Activated T-cell treated with anti-CD3 and anti-CD28 coated beads, Interleukin-2, amount 50 U/mL, for 72 hours (primary cell): ENCODE measurements around the gene TP53TG5. TPM values are rescaled to one million over a fixed set of nuclear protein-coding genes. Genes with fewer than 3 reads are reported as not detected.

Source experiments
- ATAC-seq, 2 donors: fragments of 150-1000 bp; cut with Tn5 transposase; replicated peaks in 1 of 2; 2 replicates each; pipeline ENCODE4 v1.10.0; 2021; ENCODE audit warnings: moderate library complexity in 2 of 2, mild to moderate bottlenecking in 1 of 2
- DNase-seq, 2 donors: peaks; one replicate each; pipeline ENCODE4 v3.0.0; 2021 to 2022; ENCODE audit warnings: mixed read lengths in 1 of 2
- H3K27ac Mint-ChIP-seq: one replicate; pipeline ENCODE4 v1.8.0; 2022; ENCODE audit warnings: mild to moderate bottlenecking, moderate library complexity, mixed read lengths
- H3K27me3 Mint-ChIP-seq: one replicate; pipeline ENCODE4 v1.8.0; 2022; ENCODE audit warnings: low read depth, mixed read lengths
- H3K36me3 Mint-ChIP-seq, 2 donors: one replicate each; pipeline ENCODE4 v1.8.0; 2022; ENCODE audit warnings: mixed read lengths in 2 of 2, mild to moderate bottlenecking in 1 of 2; ENCODE audit not compliant: insufficient read depth in 2 of 2
- H3K4me1 Mint-ChIP-seq: one replicate; pipeline ENCODE4 v1.8.0; 2022; ENCODE audit warnings: low read depth, mixed read lengths
- H3K4me3 Mint-ChIP-seq, 2 donors: one replicate each; pipeline ENCODE4 v1.8.0; 2022; ENCODE audit warnings: mild to moderate bottlenecking in 2 of 2, mixed read lengths in 2 of 2, moderate library complexity in 2 of 2
- H3K9me3 Mint-ChIP-seq, 2 donors: one replicate each; pipeline ENCODE4 v1.8.0; 2022; ENCODE audit warnings: mixed read lengths in 2 of 2
- total RNA-seq, 2 donors: library from RNA; stranded (reverse); gene quantifications; one replicate each; pipeline ENCODE4 v1.2.3, GENCODE V29; 2022

Gene TP53TG5
- total RNA-seq, 2 donors from 2014 or later = 0.67 to 0.83 TPM

GRCh38 chr20:45336530-45337366, 41.4 kb downstream of the TP53TG5 start:
- H3K4me1 Mint-ChIP-seq = no peaks in the 10 kb centered on the region
- H3K4me3 Mint-ChIP-seq = no peak overlapping the region
- DNase-seq (no peak), ATAC-seq (no peak)
- peaks cover 3 to 6% of the 10 kb centered on the region in 2 donors for H3K36me3 Mint-ChIP-seq
- H3K27ac Mint-ChIP-seq = no peak overlapping the region
- no peaks in the 10 kb centered on the region for H3K27me3 Mint-ChIP-seq
- no peaks in the 10 kb centered on the region for H3K9me3 Mint-ChIP-seq

- ATAC-seq (no peak), DNase-seq (no peak)
- no peak overlapping the region for H3K27ac Mint-ChIP-seq
- H3K4me1 Mint-ChIP-seq = no peaks in the 10 kb centered on the region
- H3K36me3 Mint-ChIP-seq = peaks cover 0 to 8% of the 10 kb centered on the region in 2 donors
- H3K9me3 Mint-ChIP-seq = no peaks in the 10 kb centered on the region
- no peaks in the 10 kb centered on the region for H3K27me3 Mint-ChIP-seq
- no peak overlapping the region for H3K4me3 Mint-ChIP-seq
These were observed 47.6 kb downstream of the TP53TG5 start for GRCh38 chr20:45330476-45330875.

GRCh38 chr20:45329497-45330319, 48.4 kb downstream of the TP53TG5 start:
- H3K36me3 Mint-ChIP-seq = peaks cover 0 to 7% of the 10 kb centered on the region in 2 donors
- H3K27ac Mint-ChIP-seq = no peak overlapping the region
- H3K9me3 Mint-ChIP-seq = no peaks in the 10 kb centered on the region
- DNase-seq = no peak
- H3K4me1 Mint-ChIP-seq = no peaks in the 10 kb centered on the region
- ATAC-seq = no peak
- no peaks in the 10 kb centered on the region for H3K27me3 Mint-ChIP-seq
- H3K4me3 Mint-ChIP-seq = no peak overlapping the region

GRCh38 chr20:45328451-45328850, 49.7 kb downstream of the TP53TG5 start:
- H3K36me3 Mint-ChIP-seq = peaks cover 0 to 7% of the 10 kb centered on the region in 2 donors
- ATAC-seq (no peak), DNase-seq (no peak)
- H3K4me1 Mint-ChIP-seq = no peaks in the 10 kb centered on the region
- no peak overlapping the region for H3K27ac Mint-ChIP-seq
- H3K9me3 Mint-ChIP-seq = no peaks in the 10 kb centered on the region
- H3K27me3 Mint-ChIP-seq = no peaks in the 10 kb centered on the region
- no peak overlapping the region for H3K4me3 Mint-ChIP-seq

- Mint-ChIP-seq H3K36me3 (peaks cover 0 to 7% of the 10 kb centered on the region in 2 donors), H3K4me3 (no peak overlapping the region), H3K9me3 (no peaks in the 10 kb centered on the region), H3K4me1 (peaks cover 11% of the 10 kb centered on the region), H3K27me3 (no peaks in the 10 kb centered on the region), H3K27ac (no peak overlapping the region)
- ATAC-seq (no peak), DNase-seq (no peak)
These were observed 52.8 kb downstream of the TP53TG5 start for GRCh38 chr20:45325371-45325770.

GRCh38 chr20:45323731-45324130, 54.4 kb downstream of the TP53TG5 start:
- no peaks in the 10 kb centered on the region for H3K27me3 Mint-ChIP-seq
- H3K36me3 Mint-ChIP-seq = peaks cover 0 to 4% of the 10 kb centered on the region in 2 donors
- H3K4me1 Mint-ChIP-seq = peaks cover 23% of the 10 kb centered on the region
- ATAC-seq (no peak), DNase-seq (no peak)
- H3K9me3 Mint-ChIP-seq = no peaks in the 10 kb centered on the region
- no peak overlapping the region for H3K27ac Mint-ChIP-seq
- H3K4me3 Mint-ChIP-seq = no peak overlapping the region

- DNase-seq (no peak), ATAC-seq (no peak)
- no peaks in the 10 kb centered on the region for H3K27me3 Mint-ChIP-seq
- no peak overlapping the region for H3K27ac Mint-ChIP-seq
- H3K4me1 Mint-ChIP-seq = peaks cover 30% of the 10 kb centered on the region
- H3K9me3 Mint-ChIP-seq = no peaks in the 10 kb centered on the region
- no peak overlapping the region for H3K4me3 Mint-ChIP-seq
- peaks cover 0 to 4% of the 10 kb centered on the region in 2 donors for H3K36me3 Mint-ChIP-seq
These were observed 55.2 kb downstream of the TP53TG5 start for GRCh38 chr20:45322952-45323383.

Other genes with a start within 250 kb of the TP53TG5 start
- gene PI3, start 203.4 kb downstream of the TP53TG5 start, total RNA-seq = not detected
- not detected for gene SEMG1, start 171.3 kb downstream of the TP53TG5 start, total RNA-seq
- not detected for gene SEMG2, start 157.0 kb downstream of the TP53TG5 start, total RNA-seq
- gene SLPI, start 123.8 kb downstream of the TP53TG5 start, total RNA-seq = not detected
- not detected for gene RBPJL, start 71.5 kb downstream of the TP53TG5 start, total RNA-seq
- 1 to 10 TPM; 3.5 to 5.1 TPM for gene MATN4, start 70.0 kb downstream of the TP53TG5 start, total RNA-seq
- gene SDC4, start 29.9 kb downstream of the TP53TG5 start, total RNA-seq = 10 to 100 TPM; 37.7 to 51.1 TPM
- gene SYS1, start 15.2 kb downstream of the TP53TG5 start, total RNA-seq = 10 to 100 TPM; 35.4 to 38.8 TPM
- 10 to 100 TPM; 28.7 to 43.4 TPM for gene DBNDD2, start 30.0 kb upstream of the TP53TG5 start, total RNA-seq
- 10 to 100 TPM; 60.4 to 63.7 TPM for gene PIGT, start 37.8 kb upstream of the TP53TG5 start, total RNA-seq
- 1 to 10 TPM; 1.2 to 1.8 TPM for gene WFDC2, start 91.4 kb upstream of the TP53TG5 start, total RNA-seq
- not detected for gene SPINT3, start 137.3 kb upstream of the TP53TG5 start, total RNA-seq
- not detected for gene WFDC6, start 161.2 kb upstream of the TP53TG5 start, total RNA-seq
- gene EPPIN, start 169.1 kb upstream of the TP53TG5 start, total RNA-seq = not detected
- not detected for gene WFDC8, start 201.0 kb upstream of the TP53TG5 start, total RNA-seq